Activated CD4-positive, alpha-beta T cell treated with anti-CD3 and anti-CD28 coated beads, Interleukin-2, amount 50 U/mL, for 4 hours (primary cell): Measurements from ENCODE around the gene POU2AF2.
"Not testable (repeated sequence)": the region's sequence is repeated elsewhere in the genome, so short reads cannot be mapped to it uniquely, and the experiment has no call there.

Experiments used
- DNase-seq, 2 experiments: peaks; one replicate each; pipeline ENCODE4 v3.0.0-alpha.2; 2020

Gene POU2AF2

DNA sequence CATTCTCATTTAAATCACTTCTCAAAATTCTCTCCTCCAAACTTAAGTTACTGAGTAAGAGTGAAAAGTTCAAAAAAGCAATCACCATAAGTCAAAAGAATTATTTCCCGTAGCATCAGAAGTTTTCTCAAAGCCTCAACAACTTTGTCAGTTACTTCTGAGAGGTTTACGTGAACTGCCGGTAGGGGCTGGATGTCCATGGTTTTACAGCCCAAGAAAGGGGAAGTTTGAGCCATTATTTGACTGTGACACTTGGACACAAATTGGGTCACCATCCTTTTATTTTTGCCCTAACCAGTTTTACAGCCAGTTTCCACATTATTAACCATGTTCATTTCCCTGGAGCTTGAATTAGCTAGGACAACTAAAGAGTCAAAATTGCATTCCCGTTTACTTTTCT, 60.4 kb downstream of the POU2AF2 start:
- no peak for DNase-seq

- DNase-seq, result no peak
Observed at GRCh38 chr11:111306321-111306720, 60.8 kb downstream of the POU2AF2 start.

DNA sequence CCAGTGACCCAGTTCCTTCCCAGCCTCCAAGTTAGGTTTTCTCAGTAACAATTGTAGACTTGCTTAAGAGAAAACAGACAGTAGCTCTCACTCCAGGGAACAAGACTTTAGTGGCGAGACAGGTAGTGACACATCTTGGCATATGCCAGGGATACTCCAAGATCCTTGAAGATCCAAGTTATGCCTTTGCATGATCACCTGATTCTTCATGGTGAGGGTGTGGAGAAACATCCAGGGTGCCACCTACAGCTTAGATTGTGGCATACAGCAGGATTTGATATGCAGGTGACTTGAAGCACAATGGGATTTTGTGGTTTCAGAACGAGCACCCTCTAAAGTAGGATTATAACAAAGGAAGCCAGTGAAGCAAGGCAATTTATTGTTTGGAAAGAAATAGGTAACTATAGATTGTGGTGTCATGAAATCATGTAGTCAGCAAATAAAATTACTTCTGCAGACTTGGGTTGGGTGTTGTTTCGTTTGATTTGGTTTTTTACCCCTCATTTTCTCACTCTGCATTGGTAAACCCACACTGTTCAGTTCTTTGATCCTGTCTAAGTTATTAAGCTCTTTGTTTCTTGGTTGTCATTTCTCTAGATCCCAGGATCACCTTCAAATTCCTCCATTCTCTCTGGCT, 62.1 kb downstream of the POU2AF2 start:
- DNase-seq, result no peak

- no peak for DNase-seq
Observed at GRCh38 chr11:111308140-111308539, 62.6 kb downstream of the POU2AF2 start.

DNA sequence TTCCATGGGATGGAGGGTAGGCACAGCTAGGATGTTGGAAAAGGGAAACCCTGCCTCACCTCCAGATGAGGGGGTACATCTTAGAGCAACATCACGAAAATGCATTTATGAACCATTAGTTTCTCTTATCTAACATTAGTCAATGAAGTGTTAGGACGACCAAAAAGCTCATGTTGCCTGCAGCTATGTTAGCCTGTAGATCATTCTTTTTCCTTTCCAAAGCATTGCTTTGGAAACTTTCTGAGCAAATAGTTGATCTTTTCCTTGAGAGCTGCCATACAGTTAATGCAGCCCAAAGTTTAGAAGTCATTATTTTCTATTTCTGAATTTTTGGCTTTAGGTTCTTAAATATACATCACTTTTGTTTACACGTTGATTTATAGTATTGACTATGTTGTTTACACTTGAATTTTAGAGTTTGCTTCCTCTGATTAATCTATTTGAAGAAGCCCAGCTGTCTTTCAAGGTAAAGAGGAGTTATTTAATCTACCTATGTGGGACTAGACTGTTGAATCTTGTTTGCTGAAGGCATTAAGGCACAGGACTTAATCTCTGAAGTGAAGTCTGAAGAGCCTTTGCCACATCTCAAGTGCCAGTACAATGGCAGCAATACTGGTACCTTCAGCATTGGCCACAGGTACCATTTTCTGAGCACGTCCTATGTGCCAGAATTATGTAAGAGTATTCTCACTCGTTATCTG, 63.8 kb downstream of the POU2AF2 start:
- no peak for DNase-seq

DNA sequence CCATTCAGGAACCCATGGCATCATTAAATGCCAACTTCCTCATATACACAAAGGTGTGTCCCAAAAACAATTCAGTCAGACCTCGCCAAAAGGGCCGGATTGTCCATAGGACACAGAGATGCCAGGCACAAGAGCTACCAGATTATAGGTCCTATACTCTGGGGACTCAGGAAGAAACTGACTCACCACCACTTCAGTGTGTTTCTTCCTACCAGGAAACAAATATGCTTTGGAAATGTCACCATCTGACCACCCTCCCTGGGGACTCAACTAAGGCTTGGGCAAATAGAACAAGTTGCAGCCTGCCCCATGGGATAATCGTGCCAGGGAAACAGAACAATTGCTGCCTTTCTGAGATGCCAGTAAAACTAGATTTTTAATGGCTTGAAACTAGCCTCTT, 64.6 kb downstream of the POU2AF2 start:
- DNase-seq, result no peak

GRCh38 chr11:111310723-111311122, 65.2 kb downstream of the POU2AF2 start:
- DNase-seq, result no peak

- no peak for DNase-seq
Observed at GRCh38 chr11:111312076-111312475, 66.6 kb downstream of the POU2AF2 start.

GRCh38 chr11:111319296-111319695, 73.8 kb downstream of the POU2AF2 start:
- DNase-seq, result no peak

GRCh38 chr11:111320199-111320598, 74.7 kb downstream of the POU2AF2 start:
- not testable (repeated sequence) for DNase-seq

- no peak for DNase-seq
Observed at GRCh38 chr11:111320728-111321568, 75.4 kb downstream of the POU2AF2 start.

- DNase-seq, result no peak
Observed at GRCh38 chr11:111322534-111322933, 77.0 kb downstream of the POU2AF2 start.

- no peak for DNase-seq
Observed at GRCh38 chr11:111324277-111324720, 78.8 kb downstream of the POU2AF2 start.

- DNase-seq, result no peak
Observed at GRCh38 chr11:111325259-111325658, 79.7 kb downstream of the POU2AF2 start.

- no peak for DNase-seq
Observed at GRCh38 chr11:111326824-111327223, 81.3 kb downstream of the POU2AF2 start.

- DNase-seq, result no peak
Observed at GRCh38 chr11:111327908-111328624, 82.5 kb downstream of the POU2AF2 start.

GRCh38 chr11:111329306-111330204, 84.0 kb downstream of the POU2AF2 start:
- DNase-seq, result no peak

DNA sequence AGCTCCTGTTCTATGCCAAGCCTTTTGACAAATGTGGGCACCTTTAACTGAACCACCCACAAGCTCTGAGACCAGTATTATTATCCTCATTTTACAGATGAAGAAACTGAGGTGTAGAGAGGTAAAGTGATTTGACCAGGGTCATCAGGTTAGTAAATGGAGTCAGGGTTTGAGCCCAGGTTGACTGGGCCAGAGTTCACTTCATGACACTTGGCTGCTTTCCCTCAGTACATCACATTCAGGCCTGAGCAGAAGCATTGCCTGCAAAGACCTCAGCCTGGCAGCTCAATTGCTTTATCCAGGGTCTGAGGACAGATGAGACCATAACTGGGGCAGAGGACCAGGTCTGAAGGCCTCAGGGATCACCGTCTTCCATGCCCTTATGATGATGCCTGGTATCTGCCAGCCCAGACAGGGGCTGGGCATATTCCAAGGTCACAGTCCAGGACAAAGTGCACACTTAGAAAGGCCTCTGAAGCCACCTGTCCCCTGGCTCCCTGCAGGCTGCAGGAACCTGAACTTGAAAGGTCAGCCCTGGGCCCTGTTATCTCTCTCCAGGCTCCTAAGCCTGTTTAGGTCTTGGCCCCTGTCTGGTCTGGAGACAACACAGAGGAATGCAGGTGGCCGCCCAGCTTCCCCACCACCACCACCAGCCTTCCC, 84.8 kb downstream of the POU2AF2 start:
- DNase-seq, result no peak

GRCh38 chr11:111331711-111332479, 86.4 kb downstream of the POU2AF2 start:
- no peak for DNase-seq
